Measurements from ENCODE around the gene FHL3.

GRCh38 chr1:38013227-38013622, 7.9 kb upstream of the FHL3 start:
- TF ChIP-seq CTCF (IDR thresholded peaks at IDR 0.05) = no peak
- no peak for TF ChIP-seq EZH2 (IDR thresholded peaks at IDR 0.05; ENCODE audit: borderline replicate concordance, insufficient read depth, low read depth, low read length, poor library complexity, severe bottlenecking)
